PFSK-1 (cell line): ENCODE data around the gene AJAP1.

Experiments
- FOXP2 ChIP-seq: optimal IDR thresholded peaks from 2 replicates; pipeline ENCODE3; 2011; ENCODE audit warnings: borderline replicate concordance, control low read depth, inconsistent platforms; ENCODE audit not compliant: insufficient read depth; ENCODE audit errors: extremely low read length, extremely low read depth
- POLR2AphosphoS5 ChIP-seq: IDR thresholded peaks from 2 replicates; pipeline ENCODE4 v1.6.1; 2012; ENCODE audit warnings: low read depth, mild to moderate bottlenecking, control low read depth, low read length, moderate library complexity
- REST ChIP-seq, 2 experiments: IDR thresholded peaks; 2 replicates each; pipeline versions ENCODE4 v1.6.1 to v1.8.0; 2011 to 2012; ENCODE audit warnings: low read depth in 2 of 2, low read length in 2 of 2, control low read depth in 1 of 2, inconsistent platforms in 1 of 2, mild to moderate bottlenecking in 1 of 2, moderate library complexity in 1 of 2; ENCODE audit not compliant: insufficient read depth in 1 of 2
- SIN3A ChIP-seq: IDR thresholded peaks from 2 replicates; pipeline ENCODE4 v1.6.1; 2012; ENCODE audit warnings: mild to moderate bottlenecking, low read length, moderate library complexity, borderline replicate concordance; ENCODE audit not compliant: insufficient read depth
- TAF1 ChIP-seq: IDR thresholded peaks from 2 replicates; pipeline ENCODE4 v1.6.1; 2012; ENCODE audit warnings: low read length, control low read depth, borderline replicate concordance; ENCODE audit not compliant: insufficient read depth

Gene AJAP1

GRCh38 chr1:4628992-4629391, 25.4 kb upstream of the AJAP1 start:
- TF ChIP-seq SIN3A = no peak
- TF ChIP-seq TAF1 = no peak
- no peak for TF ChIP-seq FOXP2
- TF ChIP-seq REST (IDR thresholded peaks at IDR 0.05; ENCODE audit: insufficient read depth in 1 of 2, low read depth in 2 of 2, low read length in 2 of 2) = no peak
- TF ChIP-seq POLR2AphosphoS5 = no peak

- TF ChIP-seq REST (IDR thresholded peaks at IDR 0.05; ENCODE audit: insufficient read depth in 1 of 2, low read depth in 2 of 2, low read length in 2 of 2) (no peak), TAF1 (no peak), POLR2AphosphoS5 (no peak), FOXP2 (no peak), SIN3A (no peak)
Measured at GRCh38 chr1:4630561-4630960, 23.8 kb upstream of the AJAP1 start.

DNA sequence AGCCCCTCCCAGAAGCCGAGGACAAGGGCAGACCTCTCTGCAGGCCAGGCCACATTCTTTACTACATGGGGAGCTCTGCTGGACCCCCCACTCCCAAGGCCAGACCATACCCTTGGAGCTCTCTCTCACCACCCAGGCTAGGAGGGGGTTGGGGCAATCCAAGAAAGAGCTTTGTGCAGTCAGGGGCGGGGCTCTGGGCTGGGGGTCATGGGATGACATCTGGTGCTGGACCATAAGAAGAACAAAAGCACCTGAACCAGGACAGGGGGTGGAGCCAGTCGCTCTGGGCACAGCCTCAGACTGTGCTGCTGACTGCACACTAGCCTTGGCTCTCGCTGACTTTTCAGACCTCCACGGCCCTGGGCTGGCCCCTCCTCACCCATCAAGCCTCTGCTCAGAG, 23.1 kb upstream of the AJAP1 start:
- no peak for TF ChIP-seq REST (IDR thresholded peaks at IDR 0.05; ENCODE audit: insufficient read depth in 1 of 2, low read depth in 2 of 2, low read length in 2 of 2)
- TF ChIP-seq POLR2AphosphoS5 = no peak
- no peak for TF ChIP-seq TAF1
- no peak for TF ChIP-seq FOXP2
- no peak for TF ChIP-seq SIN3A

GRCh38 chr1:4633346-4633745, 21.1 kb upstream of the AJAP1 start:
- TF ChIP-seq SIN3A (no peak), TAF1 (no peak), FOXP2 (no peak), POLR2AphosphoS5 (no peak), REST (IDR thresholded peaks at IDR 0.05; ENCODE audit: insufficient read depth in 1 of 2, low read depth in 2 of 2, low read length in 2 of 2) (no peak)

DNA sequence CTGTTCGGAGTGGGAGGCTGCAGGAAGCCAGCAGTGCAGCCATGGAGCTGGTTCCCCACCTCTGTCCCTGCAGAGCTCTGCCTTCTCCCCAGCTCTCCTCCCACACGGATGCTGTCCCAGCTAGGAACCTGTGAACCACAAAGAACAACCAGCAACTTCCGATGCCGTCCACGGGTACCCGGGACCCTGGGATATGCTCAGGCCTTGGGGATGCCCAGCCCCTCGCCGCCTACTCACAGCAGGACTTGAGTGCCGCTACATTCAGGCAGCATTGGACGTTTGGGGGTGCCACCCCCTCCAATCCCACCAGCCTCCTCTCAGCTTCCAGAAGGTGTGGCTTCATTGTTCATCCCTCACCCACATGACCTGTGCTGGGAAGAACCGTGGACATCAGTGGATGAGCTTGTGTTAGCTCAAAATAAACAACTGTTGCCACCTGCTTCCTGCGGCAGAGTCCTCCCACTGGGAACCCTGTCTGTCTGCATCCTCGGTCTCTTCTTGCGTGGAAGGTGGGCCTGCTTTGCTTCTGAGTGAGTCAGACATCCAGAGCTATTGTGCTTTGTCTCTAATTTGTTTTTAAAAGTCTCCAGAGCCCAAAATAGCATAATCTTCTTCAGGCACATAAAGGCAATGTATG, 20.1 kb upstream of the AJAP1 start:
- TF ChIP-seq FOXP2 = no peak
- TF ChIP-seq POLR2AphosphoS5 = no peak
- TF ChIP-seq SIN3A = no peak
- no peak for TF ChIP-seq REST (IDR thresholded peaks at IDR 0.05; ENCODE audit: insufficient read depth in 1 of 2, low read depth in 2 of 2, low read length in 2 of 2)
- no peak for TF ChIP-seq TAF1
